Upper lobe of right lung (tissue), 1 donor: ENCODE measurements around the gene EFCAB12. TPM values are rescaled to one million over a fixed set of nuclear protein-coding genes. Genes with fewer than 3 reads are reported as not detected.

ENCODE experiments used
- ATAC-seq: fragments of 200-7000 bp; cut with Tn5 transposase; one replicate; pipeline ENCODE4 v1.9.1; 2020; ENCODE audit warnings: mild to moderate bottlenecking, moderate library complexity
- DNase-seq: peaks from one replicate; pipeline ENCODE4 v3.0.0-alpha.2; 2020
- H3K27ac ChIP-seq: fragments of 200-600 bp; one replicate; pipeline ENCODE4 v1.8.0; 2022
- H3K27me3 ChIP-seq: fragments of 200-600 bp; one replicate; pipeline ENCODE4 v1.8.0; 2022; ENCODE audit warnings: mild to moderate bottlenecking
- H3K36me3 ChIP-seq: fragments of 200-600 bp; one replicate; pipeline ENCODE4 v1.8.0; 2022
- H3K4me1 ChIP-seq: fragments of 200-600 bp; one replicate; pipeline ENCODE4 v1.8.0; 2022
- H3K4me3 ChIP-seq: fragments of 200-600 bp; one replicate; pipeline ENCODE4 v1.8.0; 2022; ENCODE audit warnings: mild to moderate bottlenecking
- H3K9me3 ChIP-seq: fragments of 200-600 bp; one replicate; pipeline ENCODE4 v1.8.0; 2022
- CTCF ChIP-seq: fragments of 200-600 bp; IDR thresholded peaks from one replicate; pipeline ENCODE4 v1.8.0; 2022; ENCODE audit warnings: antibody characterized with exemption
- intact Hi-C: fragments of 100-400 bp; cut with DNase I; formaldehyde crosslinking; loops from one replicate; pipeline ENCODE4 v1.11.0; 2022
- total RNA-seq: library from RNA; stranded (reverse); fragmentation: NEBNext Ultra II Directional; extraction: Animal tissue kit (Norgen Biotek cat#: 25700); gene quantifications from one replicate; pipeline ENCODE4 v1.2.1, GENCODE V29; 2021
- donor health status: DM: no; HTN: yes; CAD: no; lungs with severe emphysema.

Gene EFCAB12
- total RNA-seq, 1 donor from 2014 or later = 0.55 TPM

DNA sequence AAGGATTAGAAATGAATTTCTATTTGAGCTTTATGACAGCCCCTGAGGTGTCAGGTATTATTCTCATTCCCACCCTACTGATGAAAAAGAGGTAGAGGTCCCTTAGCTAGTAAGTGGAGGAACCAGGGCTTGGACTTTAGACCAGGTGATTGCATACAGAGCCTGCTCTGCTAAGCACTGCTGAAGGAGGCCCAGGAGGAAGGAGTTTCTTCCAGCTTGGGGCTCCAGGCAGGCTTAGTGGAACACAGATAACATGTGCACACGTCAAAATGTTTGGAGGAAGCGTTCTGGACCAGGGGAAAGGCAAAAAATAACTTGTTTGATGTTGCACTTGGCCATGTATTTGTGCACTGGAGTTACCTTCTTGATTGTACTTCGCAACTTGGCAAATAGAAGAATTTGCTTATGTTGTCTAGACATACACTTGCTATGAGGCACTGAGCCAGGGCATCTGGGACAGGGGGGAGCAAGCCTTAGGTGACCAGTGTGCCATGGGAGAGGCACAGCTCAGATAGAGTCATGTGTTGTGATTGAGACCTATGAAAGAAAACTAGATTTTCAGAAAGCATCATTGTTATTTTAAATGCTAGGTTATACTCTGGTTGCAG lies 34.0 kb upstream of the EFCAB12 start:
- Histone ChIP-seq H3K27me3 (no peaks in the 10 kb centered on the region), H3K9me3 (no peaks in the 10 kb centered on the region), H3K27ac (no peak overlapping the region), H3K4me3 (no peak overlapping the region), H3K36me3 (peaks cover 1% of the 10 kb centered on the region), H3K4me1 (no peaks in the 10 kb centered on the region)
- intact Hi-C loops = no loop called here
- DNase-seq (no peak), ATAC-seq (no peak)
- no peak for TF ChIP-seq CTCF

DNA sequence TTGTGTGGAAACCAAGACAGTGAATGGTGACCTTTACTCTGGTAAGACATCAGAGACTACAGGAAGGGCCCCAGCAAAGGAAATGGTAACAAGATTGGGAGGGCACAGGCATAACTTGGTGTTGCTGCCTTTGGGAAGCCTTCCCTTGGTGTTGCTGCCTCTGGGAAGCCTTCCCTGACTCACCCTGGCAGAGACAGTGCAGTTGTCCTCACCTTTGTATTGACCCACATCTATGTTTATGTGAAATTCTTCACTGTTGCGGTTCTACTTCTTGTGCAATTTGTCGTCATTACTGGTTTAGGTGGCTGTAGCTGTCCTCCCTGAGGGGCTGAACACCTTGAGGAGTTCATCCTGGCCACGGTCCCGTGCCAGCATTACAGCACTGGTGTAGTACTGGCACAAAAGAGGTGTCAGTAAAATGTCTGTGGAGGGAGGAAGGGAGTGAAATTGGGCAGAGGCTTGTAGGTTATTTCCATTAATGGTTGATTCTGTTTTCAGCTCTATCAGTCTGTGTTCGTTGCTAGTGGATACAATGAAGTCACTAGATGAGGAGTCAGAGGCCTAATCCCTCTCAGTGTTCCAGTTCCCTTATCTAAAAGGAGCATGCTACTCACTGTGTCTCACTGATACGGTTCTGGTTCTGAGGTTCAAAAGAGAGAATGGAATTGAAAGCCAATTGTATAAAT lies 33.2 kb upstream of the EFCAB12 start:
- H3K4me1 ChIP-seq = no peaks in the 10 kb centered on the region
- DNase-seq (no peak), ATAC-seq (no peak)
- no peak for TF ChIP-seq CTCF
- intact Hi-C loops = no loop called here
- H3K27me3 ChIP-seq = no peaks in the 10 kb centered on the region
- peaks cover 10% of the 10 kb centered on the region for H3K36me3 ChIP-seq
- no peak overlapping the region for H3K4me3 ChIP-seq
- no peak overlapping the region for H3K27ac ChIP-seq
- H3K9me3 ChIP-seq = no peaks in the 10 kb centered on the region

DNA sequence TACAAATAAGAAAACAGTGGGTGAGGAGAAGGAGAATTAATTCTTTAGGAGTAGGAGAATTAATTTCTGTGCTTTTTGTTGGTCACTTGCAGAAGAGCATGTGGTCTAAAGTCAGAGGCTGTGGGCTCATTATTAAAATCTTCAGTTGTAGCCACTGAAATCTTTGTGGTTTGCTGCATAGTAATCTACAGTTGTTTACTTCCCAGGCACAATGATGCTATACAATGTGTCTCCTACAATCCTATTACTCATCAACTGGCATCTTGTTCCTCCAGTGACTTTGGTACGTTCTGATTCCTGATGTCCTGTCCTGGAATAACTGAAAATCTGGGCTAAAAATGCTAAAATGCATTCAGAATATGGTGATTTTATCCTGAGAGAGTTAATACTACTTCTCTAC lies 32.6 kb upstream of the EFCAB12 start:
- peaks cover 10% of the 10 kb centered on the region for H3K36me3 ChIP-seq
- H3K27ac ChIP-seq = no peak overlapping the region
- ATAC-seq = no peak

DNA sequence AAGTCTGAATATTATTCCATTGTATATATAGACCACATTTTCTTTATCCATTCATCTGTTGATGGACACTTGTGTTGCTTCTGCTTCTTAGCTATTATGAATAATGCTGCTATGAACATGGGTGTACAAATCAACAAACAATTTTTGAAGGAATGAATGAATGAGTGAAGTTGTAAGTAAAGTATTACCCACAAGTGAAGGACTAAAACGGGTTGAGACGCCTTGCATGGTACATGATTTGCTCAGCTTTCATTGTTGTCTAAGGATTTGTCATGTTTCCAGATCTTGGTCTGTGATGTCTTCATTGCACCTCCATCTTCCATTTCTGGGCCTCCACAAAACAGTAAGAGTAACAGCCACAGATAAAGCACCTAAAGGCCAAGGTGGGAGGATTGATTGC lies 32.1 kb upstream of the EFCAB12 start:
- ATAC-seq = no peak
- no peak overlapping the region for H3K4me3 ChIP-seq
- H3K27ac ChIP-seq = no peak overlapping the region
- H3K27me3 ChIP-seq = no peaks in the 10 kb centered on the region
- intact Hi-C loops = no loop called here
- H3K36me3 ChIP-seq = peaks cover 10% of the 10 kb centered on the region
- H3K4me1 ChIP-seq = no peaks in the 10 kb centered on the region
- no peak for DNase-seq
- no peaks in the 10 kb centered on the region for H3K9me3 ChIP-seq
- TF ChIP-seq CTCF = no peak

More for the DNA sequence above, 32.6 kb upstream of the EFCAB12 start:
- no peak for TF ChIP-seq CTCF
- H3K27me3 ChIP-seq = no peaks in the 10 kb centered on the region
- no peak for DNase-seq
- intact Hi-C loops = no loop called here
- no peaks in the 10 kb centered on the region for H3K4me1 ChIP-seq
- no peak overlapping the region for H3K4me3 ChIP-seq
- no peaks in the 10 kb centered on the region for H3K9me3 ChIP-seq

GRCh38 chr3:129460155-129460554 lies 31.7 kb upstream of the EFCAB12 start:
- Histone ChIP-seq H3K4me1 (no peaks in the 10 kb centered on the region), H3K27ac (no peak overlapping the region), H3K9me3 (no peaks in the 10 kb centered on the region), H3K36me3 (peaks cover 10% of the 10 kb centered on the region), H3K4me3 (no peak overlapping the region), H3K27me3 (no peaks in the 10 kb centered on the region)
- intact Hi-C loops = no loop called here
- no peak for DNase-seq
- no peak for ATAC-seq
- no peak for TF ChIP-seq CTCF
